LoVo (cell line): Measurements from ENCODE around the gene NETO1.

Experiments used
- DNase-seq: peaks from one replicate; pipeline ENCODE4 v3.0.0-alpha.2; 2016; ENCODE audit warnings: low spot score

The NETO1 gene

DNA sequence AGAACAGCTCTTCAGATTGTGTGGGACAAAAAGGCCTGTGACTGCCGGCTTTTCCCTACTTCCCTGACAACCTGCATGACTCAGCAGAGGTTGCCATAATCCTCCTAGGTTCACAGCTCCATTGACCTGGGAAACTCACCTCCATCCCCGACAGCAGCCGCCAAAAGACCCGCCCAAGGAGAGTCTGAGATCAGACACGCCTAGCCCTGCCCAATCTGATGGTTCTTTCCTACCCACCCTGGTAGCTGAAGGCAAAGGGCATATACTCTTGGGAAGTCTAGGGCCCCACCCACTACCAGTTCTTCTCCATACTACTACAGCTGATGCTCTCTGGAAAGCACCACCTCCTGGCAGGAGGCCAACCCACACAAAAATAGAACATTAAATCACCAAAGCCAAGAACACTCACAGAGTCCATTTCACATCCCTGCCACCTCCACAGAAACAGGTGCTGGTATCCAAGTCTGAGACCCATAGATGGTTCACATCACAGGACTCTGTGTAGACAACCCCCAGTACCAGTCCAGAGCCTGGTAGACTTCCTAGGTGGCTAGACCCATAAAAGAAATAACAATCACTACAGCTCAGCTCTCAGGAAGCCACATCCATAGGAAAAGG lies 140.6 kb downstream of the NETO1 start:
- DNase-seq = no peak

DNA sequence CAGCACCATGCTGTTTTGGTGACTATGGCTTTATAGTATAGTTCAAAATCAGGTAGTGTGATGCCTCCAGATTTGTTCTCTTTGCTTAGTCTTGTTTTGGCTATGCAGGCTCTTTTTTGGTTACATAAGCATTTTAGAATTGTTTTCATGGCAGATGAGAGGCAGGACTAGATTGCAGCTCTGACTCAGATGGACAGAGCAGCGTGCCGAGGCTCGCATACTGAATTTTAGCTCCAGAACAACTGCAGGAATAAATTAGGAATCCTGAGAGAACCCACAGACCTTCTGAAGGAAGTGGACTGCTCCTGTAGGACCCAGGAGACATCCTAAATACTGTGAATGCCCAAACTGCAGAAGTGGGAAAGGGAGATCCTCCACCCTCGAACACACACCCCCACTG lies 141.6 kb downstream of the NETO1 start:
- no peak for DNase-seq

GRCh38 chr18:72721330-72721729 lies 146.5 kb downstream of the NETO1 start:
- DNase-seq = no peak

DNA sequence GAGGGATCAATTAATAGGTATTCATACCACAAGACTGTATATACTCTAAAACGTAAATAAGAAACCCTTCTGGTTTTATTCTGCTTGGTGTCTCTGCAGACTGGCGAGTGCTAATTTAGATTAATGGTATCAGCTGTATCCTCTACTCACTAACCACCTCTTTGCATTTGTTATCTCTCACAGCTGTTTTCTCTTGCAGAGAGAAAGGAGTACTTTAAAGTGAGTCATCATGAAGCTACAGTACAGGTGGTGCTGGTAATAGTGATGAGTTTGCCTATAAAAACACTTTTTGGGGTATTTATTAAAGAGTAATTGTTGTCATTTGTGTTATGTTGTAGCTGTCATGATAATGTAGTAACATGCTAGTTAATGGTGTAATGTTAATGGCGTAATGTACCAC lies 147.7 kb downstream of the NETO1 start:
- DNase-seq = no peak

- DNase-seq = no peak
These were observed 163.6 kb downstream of the NETO1 start for GRCh38 chr18:72704202-72704601.

GRCh38 chr18:72700961-72701710 lies 166.7 kb downstream of the NETO1 start:
- peak; percentile 41 for DNase-seq

GRCh38 chr18:72697706-72698105 lies 170.1 kb downstream of the NETO1 start:
- DNase-seq = no peak

GRCh38 chr18:72692595-72692994 lies 175.2 kb downstream of the NETO1 start:
- DNase-seq = no peak
